ENCODE measurements around the gene ZNRD2. TPM values are rescaled to one million over a fixed set of nuclear protein-coding genes. Genes with fewer than 3 reads are reported as not detected.

ZNRD2 gene
- total RNA-seq, 2 experiments from 2014 or later = 38.7 to 39.9 TPM

- ChIA-PET CTCF (no interaction called here), POLR2A (interaction anchor here (1.0 kb wide), 1 partner anchor 10 kb away, joined by 3 read pairs; no protein-coding TSS in a partner anchor)
- Mint-ChIP-seq H3K9me3 (no peaks in the 10 kb centered on the region), H3K36me3 (ENCODE audit: low read depth) (peaks cover 62% of the 10 kb centered on the region), H3K27ac (no peak overlapping the region), H3K27me3 (no peaks in the 10 kb centered on the region), H3K4me1 (ENCODE audit: low read depth) (peaks cover 17% of the 10 kb centered on the region), H3K4me3 (no peak overlapping the region)
- no peak for TF ChIP-seq CTCF (IDR thresholded peaks at IDR 0.05)
- Histone ChIP-seq H3K4me1 (ENCODE audit: insufficient read depth, low read length) (peaks cover 35% of the 10 kb centered on the region), H3K9me3 (ENCODE audit: control insufficient read depth in 1 of 2, insufficient read depth in 1 of 2, low read length in 2 of 2) (no peaks in the 10 kb centered on the region), H3K27me3 (ENCODE audit: control insufficient read depth in 1 of 2, insufficient read depth in 2 of 2, low read length in 2 of 2) (no peaks in the 10 kb centered on the region), H3K27ac (ENCODE audit: low read depth in 1 of 2, low read length in 2 of 2) (no peak overlapping the region), H3K4me3 (ENCODE audit: low read length) (no peak overlapping the region), H3K36me3 (ENCODE audit: insufficient read depth, low read length) (peaks cover 67% of the 10 kb centered on the region)
- ATAC-seq (ENCODE audit: poor library complexity) = no peak
- intact Hi-C loops (cut with DNase I, micrococcal nuclease) = no loop called here
- DNase-seq = no peak
Observed at GRCh38 chr11:65584106-65584505, 13.8 kb downstream of the ZNRD2 start.

- DNase-seq (no peak), ATAC-seq (ENCODE audit: poor library complexity) (no peak)
- ChIA-PET POLR2A (no interaction called here), CTCF (no interaction called here)
- no peak for TF ChIP-seq CTCF (IDR thresholded peaks at IDR 0.05)
- H3K27ac Mint-ChIP-seq = no peak overlapping the region
- H3K36me3 ChIP-seq (ENCODE audit: insufficient read depth, low read length) = peaks cover 61% of the 10 kb centered on the region
- no peaks in the 10 kb centered on the region for H3K9me3 ChIP-seq (ENCODE audit: control insufficient read depth in 1 of 2, insufficient read depth in 1 of 2, low read length in 2 of 2)
- H3K9me3 Mint-ChIP-seq = no peaks in the 10 kb centered on the region
- no peaks in the 10 kb centered on the region for H3K27me3 Mint-ChIP-seq
- no peak overlapping the region for H3K4me3 ChIP-seq (ENCODE audit: low read length)
- H3K4me1 ChIP-seq (ENCODE audit: insufficient read depth, low read length) = peaks cover 37% of the 10 kb centered on the region
- intact Hi-C loops (cut with DNase I, micrococcal nuclease) = no loop called here
- H3K27me3 ChIP-seq (ENCODE audit: control insufficient read depth in 1 of 2, insufficient read depth in 2 of 2, low read length in 2 of 2) = no peaks in the 10 kb centered on the region
- no peak overlapping the region for H3K27ac ChIP-seq (ENCODE audit: low read depth in 1 of 2, low read length in 2 of 2)
- H3K4me3 Mint-ChIP-seq = no peak overlapping the region
- H3K36me3 Mint-ChIP-seq (ENCODE audit: low read depth) = peaks cover 61% of the 10 kb centered on the region
- peaks cover 17% of the 10 kb centered on the region for H3K4me1 Mint-ChIP-seq (ENCODE audit: low read depth)
Observed at GRCh38 chr11:65584723-65585171, 14.5 kb downstream of the ZNRD2 start.

- Histone ChIP-seq H3K27ac (ENCODE audit: low read depth in 1 of 2, low read length in 2 of 2) (no peak overlapping the region), H3K4me1 (ENCODE audit: insufficient read depth, low read length) (peaks cover 33% of the 10 kb centered on the region), H3K36me3 (ENCODE audit: insufficient read depth, low read length) (peaks cover 61% of the 10 kb centered on the region), H3K4me3 (ENCODE audit: low read length) (no peak overlapping the region), H3K27me3 (ENCODE audit: control insufficient read depth in 1 of 2, insufficient read depth in 2 of 2, low read length in 2 of 2) (no peaks in the 10 kb centered on the region), H3K9me3 (ENCODE audit: control insufficient read depth in 1 of 2, insufficient read depth in 1 of 2, low read length in 2 of 2) (no peaks in the 10 kb centered on the region)
- TF ChIP-seq CTCF (IDR thresholded peaks at IDR 0.05) = no peak
- Mint-ChIP-seq H3K4me3 (no peak overlapping the region), H3K27ac (no peak overlapping the region), H3K36me3 (ENCODE audit: low read depth) (peaks cover 58% of the 10 kb centered on the region), H3K4me1 (ENCODE audit: low read depth) (peaks cover 17% of the 10 kb centered on the region), H3K9me3 (no peaks in the 10 kb centered on the region), H3K27me3 (no peaks in the 10 kb centered on the region)
- ChIA-PET POLR2A (interaction anchor here (0.6 to 3.3 kb wide), 5 partner anchors 8 to 67 kb away, joined by 3 to 27 read pairs (median 8); partner anchors contain the start of genes EHBP1L1, FAM89B and ZNRD2), CTCF (interaction anchor here (1.0 to 5.6 kb wide), 2 partner anchors 34 to 43 kb away, joined by 4 to 86 read pairs; no protein-coding TSS in a partner anchor)
- DNase-seq (no peak), ATAC-seq (ENCODE audit: poor library complexity) (no peak)
- intact Hi-C loops (cut with DNase I, micrococcal nuclease) = no loop called here
Observed at GRCh38 chr11:65585396-65586246, 15.3 kb downstream of the ZNRD2 start.

Measured in CD4-positive, alpha-beta T cell (primary cell).